Nephron progenitor cell (in vitro differentiated cells): ENCODE results near the gene XDH.

Source experiments
- DNase-seq: peaks from one replicate; pipeline ENCODE4 v3.0.0; 2021
- H3K27ac Mint-ChIP-seq: 2 replicates; pipeline ENCODE4 v1.8.0; 2021; ENCODE audit warnings: mild to moderate bottlenecking, moderate library complexity, mixed read lengths
- H3K27me3 Mint-ChIP-seq: 2 replicates; pipeline ENCODE4 v1.8.0; 2021; ENCODE audit warnings: mild to moderate bottlenecking, low read depth, mixed read lengths; ENCODE audit not compliant: poor library complexity
- H3K36me3 Mint-ChIP-seq: 2 replicates; pipeline ENCODE4 v1.8.0; 2021; ENCODE audit warnings: low read depth, mixed read lengths
- H3K4me1 Mint-ChIP-seq: 2 replicates; pipeline ENCODE4 v1.8.0; 2021; ENCODE audit warnings: mixed read lengths
- H3K4me3 Mint-ChIP-seq: 2 replicates; pipeline ENCODE4 v1.8.0; 2021; ENCODE audit warnings: mild to moderate bottlenecking, moderate library complexity, mixed read lengths
- H3K9me3 Mint-ChIP-seq: 2 replicates; pipeline ENCODE4 v1.8.0; 2021; ENCODE audit warnings: mild to moderate bottlenecking, moderate library complexity, mixed read lengths
- CTCF ChIP-seq: fragments of 200-600 bp; sonication (generic); IDR thresholded peaks from 2 replicates; pipeline ENCODE4 v1.5.0; 2021; ENCODE audit warnings: antibody characterized with exemption

XDH gene

GRCh38 chr2:31372097-31372496 lies 42.4 kb downstream of the XDH start:
- H3K36me3 Mint-ChIP-seq: peaks cover 5% of the 10 kb centered on the region
- TF ChIP-seq CTCF: no peak
- H3K4me3 Mint-ChIP-seq: no peak overlapping the region
- H3K9me3 Mint-ChIP-seq: no peaks in the 10 kb centered on the region
- no peak overlapping the region for H3K27ac Mint-ChIP-seq
- peaks cover 4% of the 10 kb centered on the region for H3K4me1 Mint-ChIP-seq
- peaks cover 4% of the 10 kb centered on the region for H3K27me3 Mint-ChIP-seq
- DNase-seq: no peak

- no peak for DNase-seq
- H3K9me3 Mint-ChIP-seq: no peaks in the 10 kb centered on the region
These were observed 42.9 kb downstream of the XDH start for GRCh38 chr2:31371691-31372090.

GRCh38 chr2:31366733-31367132 lies 47.8 kb downstream of the XDH start:
- no peaks in the 10 kb centered on the region for H3K4me1 Mint-ChIP-seq

More at GRCh38 chr2:31371691-31372090, 42.9 kb downstream of the XDH start:
- TF ChIP-seq CTCF: no peak
- Mint-ChIP-seq H3K4me1 (peaks cover 4% of the 10 kb centered on the region), H3K27ac (no peak overlapping the region), H3K4me3 (no peak overlapping the region), H3K27me3 (peaks cover 4% of the 10 kb centered on the region), H3K36me3 (peaks cover 5% of the 10 kb centered on the region)

GRCh38 chr2:31365834-31366505 lies 48.6 kb downstream of the XDH start:
- no peak for TF ChIP-seq CTCF
- H3K4me1 Mint-ChIP-seq: no peaks in the 10 kb centered on the region
- H3K9me3 Mint-ChIP-seq: no peaks in the 10 kb centered on the region
- peaks cover 6% of the 10 kb centered on the region for H3K27me3 Mint-ChIP-seq
- DNase-seq: no peak
- no peak overlapping the region for H3K4me3 Mint-ChIP-seq
- H3K27ac Mint-ChIP-seq: no peak overlapping the region
- peaks cover 3% of the 10 kb centered on the region for H3K36me3 Mint-ChIP-seq

More at GRCh38 chr2:31366733-31367132, 47.8 kb downstream of the XDH start:
- peaks cover 5% of the 10 kb centered on the region for H3K36me3 Mint-ChIP-seq
- peaks cover 6% of the 10 kb centered on the region for H3K27me3 Mint-ChIP-seq
- TF ChIP-seq CTCF: no peak
- H3K4me3 Mint-ChIP-seq: no peak overlapping the region
- DNase-seq: no peak
- no peak overlapping the region for H3K27ac Mint-ChIP-seq
- H3K9me3 Mint-ChIP-seq: no peaks in the 10 kb centered on the region

GRCh38 chr2:31365348-31365747 lies 49.2 kb downstream of the XDH start:
- H3K4me3 Mint-ChIP-seq: no peak overlapping the region
- TF ChIP-seq CTCF: no peak
- H3K27me3 Mint-ChIP-seq: peaks cover 6% of the 10 kb centered on the region
- no peak for DNase-seq
- H3K9me3 Mint-ChIP-seq: no peaks in the 10 kb centered on the region
- H3K36me3 Mint-ChIP-seq: no peaks in the 10 kb centered on the region
- H3K4me1 Mint-ChIP-seq: no peaks in the 10 kb centered on the region
- no peak overlapping the region for H3K27ac Mint-ChIP-seq
